ENCODE data around the gene MVB12B. TPM values are rescaled to one million over a fixed set of nuclear protein-coding genes. Genes with fewer than 3 reads are reported as not detected.

Gene MVB12B
- total and polyA plus RNA-seq, 2 of the 8 experiments (the other 6 are each of a cell fraction or from before 2014, with no cell fraction given), result 2.6 to 5.0 TPM

GRCh38 chr9:126367139-126367538 is 40.5 kb downstream of the MVB12B start:
- 88% methylated on average over 13 of the region's 13 CpGs; no CpG with 5 or more reads in 1 of the 2 experiments for WGBS, 2 experiments (ENCODE audit: extremely low coverage in 1 of 2, insufficient coverage in 1 of 2, insufficient read length in 1 of 2, insufficient replicate concordance in 2 of 2, low coverage in 1 of 2, low lambda C conversion rate in 2 of 2, missing lambda C conversion rate in 1 of 2)
- no peak overlapping the region for H3K4me3 ChIP-seq (ENCODE audit: extremely low read depth in 1 of 4, insufficient read depth in 2 of 4, low read depth in 3 of 4, low read length in 4 of 4)
- H3K4me2 ChIP-seq (ENCODE audit: insufficient read depth in 1 of 2, low read depth in 2 of 2, low read length in 2 of 2), result no peak overlapping the region
- no peak overlapping the region for H3K9ac ChIP-seq (replicated peaks in 1 of 4; ENCODE audit: extremely low read depth in 1 of 4, low read depth in 3 of 4, low read length in 3 of 4)
- no peak overlapping the region for H2BK20ac ChIP-seq (ENCODE audit: low read length)
- no peaks in the 10 kb centered on the region for H3K27me3 ChIP-seq (replicated peaks in 1 of 4; ENCODE audit: control insufficient read depth in 3 of 4, extremely low read depth in 1 of 4, insufficient read depth in 3 of 4, low read length in 3 of 4)
- H3K4me1 ChIP-seq (replicated peaks in 1 of 4; ENCODE audit: control insufficient read depth in 3 of 4, insufficient read depth in 4 of 4, low read length in 3 of 4), result peaks cover 0 to 2% (median under 1%) of the 10 kb centered on the region in 4 experiments; a peak in 4 of 7 replicates
- H3K27ac ChIP-seq (ENCODE audit: low read depth, low read length), result no peak overlapping the region
- no peak overlapping the region for H2BK120ac ChIP-seq (replicated peaks; ENCODE audit: low read depth, low read length)
- no peak overlapping the region for H4K8ac ChIP-seq (ENCODE audit: extremely low read depth, insufficient read depth, low read length)
- peaks cover 0 to 3% (median 0%) of the 10 kb centered on the region in 4 experiments; a peak in 1 of 8 replicates for H3K36me3 ChIP-seq (ENCODE audit: control insufficient read depth in 2 of 4, insufficient read depth in 4 of 4, low read length in 3 of 4)
- no peak overlapping the region for H4K5ac ChIP-seq (ENCODE audit: insufficient read length, low read depth, low read length)
- H4K91ac ChIP-seq (replicated peaks; ENCODE audit: insufficient read length, low read length), result no peak overlapping the region
- H3K23me2 ChIP-seq (ENCODE audit: low read depth, low read length), result no peaks in the 10 kb centered on the region
- DNase-seq (ENCODE audit: low read depth in 1 of 2, low spot score in 2 of 2) (no peak), FAIRE-seq (no peak)
- no peak overlapping the region for H2BK5ac ChIP-seq (ENCODE audit: low read depth, low read length)
- POLR2A ChIA-PET (ENCODE audit: partially characterized antibody), result no interaction called here
- no peaks in the 10 kb centered on the region for H3K79me1 ChIP-seq (ENCODE audit: low read depth, low read length)
- peak overlapping the region; percentile 8 for H3K4ac ChIP-seq (replicated peaks; ENCODE audit: insufficient read length, low read depth, low read length)
- H2BK15ac ChIP-seq (ENCODE audit: low read length), result no peak overlapping the region
- no peak overlapping the region for H2AK5ac ChIP-seq (ENCODE audit: low read depth, low read length)
- no peak overlapping the region for H2BK12ac ChIP-seq (ENCODE audit: low read depth, low read length)
- no peaks in the 10 kb centered on the region for H3K79me2 ChIP-seq (ENCODE audit: control insufficient read depth in 1 of 2, insufficient read depth in 2 of 2, low read length in 2 of 2)
- H3K56ac ChIP-seq (replicated peaks; ENCODE audit: insufficient read length, low read depth, low read length), result no peak overlapping the region
- no peak overlapping the region for H3K18ac ChIP-seq (ENCODE audit: extremely low read depth, low read length)
- H4K20me1 ChIP-seq (replicated peaks in 1 of 2; ENCODE audit: control insufficient read depth in 1 of 2, insufficient read depth in 2 of 2, low read length in 2 of 2), result no peaks in the 10 kb centered on the region
- no peak overlapping the region for H3K14ac ChIP-seq (ENCODE audit: insufficient read length)
- no peaks in the 10 kb centered on the region for H3K9me3 ChIP-seq (ENCODE audit: insufficient read depth in 2 of 2, low read depth in 1 of 2, low read length in 1 of 2)
- CTCF ChIA-PET (ENCODE audit: partially characterized antibody), result interaction anchor here (0.8 to 1.3 kb wide), 4 partner anchors 9 to 65 kb away, joined by 3 to 4 read pairs (median 3); no protein-coding TSS in a partner anchor
- H2AFZ ChIP-seq (ENCODE audit: low read length), result no peak overlapping the region
- no peak overlapping the region for H3K23ac ChIP-seq (ENCODE audit: insufficient read length)
- TF ChIP-seq SP1 (IDR thresholded peaks at IDR 0.05; ENCODE audit: low read depth, low read length), result no peak
- TF ChIP-seq POLR2AphosphoS5 (IDR thresholded peaks at IDR 0.05; ENCODE audit: low read depth, low read length), result no peak
- no peak for TF ChIP-seq KDM1A (IDR thresholded peaks at IDR 0.05; ENCODE audit: borderline replicate concordance, low read length)
- no peak for TF ChIP-seq HDAC2 (IDR thresholded peaks at IDR 0.05; ENCODE audit: borderline replicate concordance in 1 of 2, low read depth in 2 of 2, low read length in 2 of 2)
- no peak for TF ChIP-seq TAF7 (optimal IDR thresholded peaks at IDR 0.05; ENCODE audit: borderline replicate concordance, low read depth, low read length)
- no peak for TF ChIP-seq MAFK (IDR thresholded peaks at IDR 0.05; ENCODE audit: low read depth, low read length)
- no peak for TF ChIP-seq TEAD4 (IDR thresholded peaks at IDR 0.05; ENCODE audit: low read depth, low read length)
- TF ChIP-seq RFX5 (IDR thresholded peaks at IDR 0.05; ENCODE audit: borderline replicate concordance, low read depth, low read length), result no peak
- TF ChIP-seq KDM5A (IDR thresholded peaks at IDR 0.05; ENCODE audit: low read length), result no peak
- TF ChIP-seq CREB1 (IDR thresholded peaks at IDR 0.05), result no peak
- TF ChIP-seq CBX8 (IDR thresholded peaks at IDR 0.05; ENCODE audit: borderline replicate concordance, low read depth, low read length), result no peak
- TF ChIP-seq JUND (IDR thresholded peaks at IDR 0.05; ENCODE audit: low read length), result no peak
- TF ChIP-seq NRF1 (IDR thresholded peaks at IDR 0.05; ENCODE audit: low read depth, low read length), result no peak
- TF ChIP-seq ASH2L (IDR thresholded peaks at IDR 0.05; ENCODE audit: low read length), result no peak
